Measurements from ENCODE around the gene RPS4Y1.

DNA sequence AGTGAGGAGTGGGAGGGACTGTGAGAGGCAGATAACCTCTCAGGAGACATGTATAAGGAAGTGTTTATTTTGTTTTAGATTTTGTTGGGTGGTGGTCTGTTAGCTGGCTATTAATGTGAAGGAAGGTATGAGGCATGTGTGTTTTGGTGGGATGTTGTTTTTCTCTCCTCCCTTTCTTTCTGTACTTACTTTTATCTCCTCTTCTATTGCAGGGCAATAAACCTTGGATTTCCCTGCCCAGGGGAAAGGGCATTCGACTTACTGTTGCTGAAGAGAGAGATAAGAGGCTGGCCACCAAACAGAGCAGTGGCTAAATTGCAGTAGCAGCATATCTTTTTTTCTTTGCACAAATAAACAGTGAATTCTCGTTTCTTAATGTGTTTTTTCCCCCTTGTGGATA, 25.2 kb downstream of the RPS4Y1 start:
- TF ChIP-seq CTCF (conservative IDR thresholded peaks at IDR 0.05): no peak
- no peak for TF ChIP-seq EZH2 (IDR thresholded peaks at IDR 0.05; ENCODE audit: low read depth)
